GM18868 (cell line): Measurements from ENCODE around the gene NOS3.

Source experiments
- ATAC-seq: cut with Tn5 transposase; IDR thresholded peaks from one replicate; pipeline ENCODE4 v1.9.1; 2021; ENCODE audit warnings: mild to moderate bottlenecking, moderate library complexity; ENCODE audit not compliant: unreplicated experiment

NOS3 gene

DNA sequence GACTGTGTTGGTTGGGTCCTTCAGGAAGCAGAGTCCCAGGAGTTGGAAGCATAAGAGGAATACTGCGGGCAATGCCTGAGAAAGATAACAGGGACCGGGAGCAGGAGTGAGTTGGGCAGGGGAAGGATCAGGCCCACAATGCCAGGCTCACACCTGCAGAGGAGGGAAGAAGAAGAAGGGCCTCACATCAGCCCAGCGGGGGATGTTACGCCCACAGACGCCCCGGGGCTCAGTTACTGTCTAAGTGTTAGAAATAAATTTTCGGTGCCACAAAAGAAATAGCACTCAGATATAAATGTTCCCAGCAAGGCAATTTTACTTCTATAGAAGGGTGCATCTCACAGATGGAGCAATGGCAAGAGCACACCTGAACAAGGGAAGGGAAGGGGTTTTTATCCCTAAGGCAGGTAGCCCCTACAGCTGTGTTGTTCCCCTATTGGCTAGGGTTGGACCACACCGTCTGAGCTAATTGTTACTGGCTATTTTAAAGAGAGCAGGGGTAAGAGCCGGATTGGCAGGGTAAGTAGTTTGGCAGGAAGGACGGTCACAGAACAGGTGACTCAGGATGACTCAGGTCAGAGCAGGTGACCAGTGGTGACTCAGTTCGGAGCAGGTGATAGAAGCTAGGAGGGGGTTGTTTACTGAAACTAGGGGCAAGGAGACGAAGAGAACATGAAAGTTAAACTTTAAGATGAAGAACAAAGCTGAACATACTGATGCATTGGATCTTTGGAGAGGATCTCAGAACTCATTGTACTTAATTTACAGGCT, at the start of gene NOS3:
TSS of gene NOS3 (plus strand) at position 602 of the 771 bp plus-strand sequence. CDS start 2,787 bp downstream, outside the sequence.
- no peak for ATAC-seq

DNA sequence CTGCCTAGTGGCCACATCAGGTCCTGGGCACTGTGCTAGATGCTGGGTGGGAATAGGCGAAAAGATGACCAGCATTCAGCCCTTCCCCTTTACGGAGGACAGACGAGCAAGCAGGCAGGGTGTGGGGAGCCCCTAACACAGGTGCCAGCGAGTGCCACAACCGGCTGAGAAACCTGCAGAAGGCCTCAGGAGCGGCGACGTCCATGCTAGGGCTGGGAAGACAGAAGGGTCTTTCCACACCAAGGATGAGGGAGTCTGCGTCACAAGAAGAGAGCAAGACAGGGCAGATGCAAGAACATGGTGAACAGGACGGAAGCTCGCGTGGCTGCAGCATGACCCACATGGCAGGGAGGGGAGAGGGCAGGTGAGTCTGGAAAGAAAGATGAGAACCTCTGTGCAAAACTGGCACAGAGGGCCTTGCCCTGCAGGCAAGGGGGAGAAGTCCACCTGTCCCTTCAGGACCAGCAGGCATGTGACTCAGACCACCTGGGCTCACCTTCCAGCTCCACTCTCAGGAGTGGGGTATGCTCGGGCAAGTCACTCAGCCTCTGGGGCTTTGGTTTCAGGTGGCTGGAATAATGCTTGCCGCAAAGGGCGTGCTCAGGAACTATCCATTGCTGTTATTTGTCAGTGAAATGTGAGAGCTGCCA, 49.3 kb upstream of the NOS3 start:
- no peak for ATAC-seq

DNA sequence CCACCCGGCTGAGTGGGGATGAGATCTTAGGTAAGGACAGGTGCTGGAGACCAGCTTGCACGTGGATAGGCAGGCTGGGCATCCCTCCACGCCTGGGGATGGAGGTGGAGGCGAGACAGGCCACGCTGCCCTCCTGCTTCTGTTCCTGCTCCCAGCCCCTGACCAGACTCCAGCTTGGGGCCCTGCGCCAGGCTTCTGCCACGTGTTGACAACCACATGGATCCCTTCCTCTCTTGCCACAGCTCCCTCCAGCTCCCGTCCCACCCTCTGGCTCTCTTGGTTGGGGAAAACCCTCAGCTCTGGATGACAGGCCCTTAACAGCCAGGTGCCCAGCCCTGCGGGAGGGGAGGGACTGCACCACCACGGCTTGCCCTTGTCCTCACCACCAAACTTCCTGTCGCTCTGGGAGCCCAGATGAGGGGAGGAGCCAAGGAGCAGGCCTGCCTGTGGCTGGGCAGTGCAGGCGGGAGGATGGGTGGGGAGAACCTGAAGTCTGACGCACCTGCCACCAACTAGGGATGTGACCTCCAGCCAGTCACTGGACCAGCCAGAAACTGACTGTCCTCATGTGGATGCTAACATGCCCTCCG, 48.7 kb upstream of the NOS3 start:
- no peak for ATAC-seq

DNA sequence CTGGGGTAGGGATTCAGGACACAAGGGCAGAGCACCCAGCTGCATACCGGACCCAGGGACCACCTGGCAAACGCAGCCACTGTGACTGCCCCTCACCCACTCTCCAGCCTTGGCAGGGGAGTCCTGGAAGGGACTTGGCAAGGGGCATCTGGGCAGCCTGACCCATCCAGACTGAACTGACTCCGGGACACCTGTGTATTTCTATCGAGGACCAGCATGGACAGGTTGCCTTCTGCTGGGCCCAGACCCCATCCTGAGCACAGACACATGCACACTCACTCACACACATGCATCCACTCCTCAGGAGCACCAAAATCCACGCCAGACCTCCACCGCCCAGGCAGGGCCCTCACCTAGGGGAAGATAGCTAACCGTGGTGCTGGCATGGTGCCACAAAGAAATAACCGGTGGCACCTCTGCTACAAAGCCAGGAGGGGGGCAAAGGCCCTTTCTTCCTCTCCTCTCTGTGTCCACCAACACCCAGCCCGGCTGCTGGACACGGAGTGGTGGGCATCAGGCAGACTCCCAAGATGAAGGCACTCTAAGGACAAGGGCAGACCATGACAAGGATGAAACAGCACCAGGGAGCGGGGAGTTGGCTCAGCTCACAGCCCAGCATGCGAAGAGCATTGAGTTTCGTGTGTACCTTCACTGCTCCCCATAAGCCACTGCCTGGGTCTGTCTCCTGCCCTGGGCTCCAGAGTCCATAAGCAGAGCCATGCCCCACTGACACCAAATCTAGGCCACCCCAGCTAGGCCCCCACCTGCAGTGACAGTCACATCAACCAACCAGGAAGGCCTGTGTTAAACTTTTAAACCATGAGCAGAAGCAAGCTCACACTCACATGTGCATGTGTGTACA, 48.0 kb upstream of the NOS3 start:
- ATAC-seq = no peak

DNA sequence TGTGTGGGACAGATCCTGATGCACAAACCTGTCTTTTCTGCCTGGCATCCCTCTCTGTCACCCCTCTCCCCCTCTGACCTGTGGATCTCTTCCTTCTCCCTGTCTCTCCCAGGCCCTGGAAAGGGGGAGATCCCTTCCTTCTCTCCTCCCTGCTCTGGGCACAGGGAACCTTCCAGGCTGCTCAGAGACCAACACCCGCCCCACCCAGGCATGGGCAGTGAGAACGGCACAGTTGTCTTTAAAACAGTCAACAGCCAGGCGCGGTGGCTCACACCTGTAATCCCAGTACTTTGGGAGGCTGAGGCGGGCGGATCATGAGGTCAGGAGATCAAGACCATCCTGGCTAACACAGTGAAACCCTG, 47.4 kb upstream of the NOS3 start:
- ATAC-seq = no peak

DNA sequence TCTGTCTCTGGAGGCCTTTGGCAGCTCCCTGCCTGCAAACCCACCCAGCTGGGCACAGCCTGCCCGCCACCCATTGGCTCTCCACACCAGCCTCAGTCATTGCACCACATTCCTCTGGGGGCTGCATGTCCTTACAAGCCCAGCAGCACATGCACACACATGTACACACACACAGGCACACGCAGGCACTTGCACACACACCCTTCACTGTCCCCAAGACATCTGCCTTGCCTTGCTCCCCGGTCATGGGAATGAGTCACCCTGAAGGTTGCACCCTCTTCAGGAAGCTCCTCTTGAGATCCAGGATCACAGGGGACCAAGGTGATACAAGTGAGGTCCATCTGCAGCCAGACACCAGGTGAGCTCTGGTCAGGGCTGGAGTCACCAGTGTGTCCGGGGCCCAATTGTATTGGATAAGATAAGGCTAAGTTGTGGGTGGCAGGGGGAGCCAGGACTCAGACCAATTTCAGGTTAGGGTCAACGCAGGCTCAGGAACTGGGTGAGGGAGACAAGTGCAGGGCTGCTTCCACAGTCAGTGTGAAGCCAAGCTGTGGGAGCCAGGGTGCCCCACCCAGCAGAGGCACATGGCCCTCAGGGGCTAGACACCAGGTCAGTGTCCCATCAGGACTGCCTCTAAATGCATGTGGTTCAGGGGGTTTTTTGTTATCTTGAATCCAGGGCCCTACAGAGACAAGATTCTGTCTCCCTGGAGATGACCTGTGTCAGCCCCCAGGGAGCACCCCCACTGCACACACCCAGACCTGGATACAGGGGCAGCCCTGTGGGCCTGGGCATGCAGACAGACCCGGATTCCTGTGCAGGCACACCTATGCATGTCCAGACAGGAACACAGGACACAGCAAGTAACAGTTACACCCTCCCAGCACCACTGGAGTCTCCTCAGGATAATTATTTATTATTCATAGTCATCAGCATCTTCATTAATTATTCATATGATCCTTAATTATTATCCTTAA, 46.5 kb upstream of the NOS3 start:
- ATAC-seq = no peak

DNA sequence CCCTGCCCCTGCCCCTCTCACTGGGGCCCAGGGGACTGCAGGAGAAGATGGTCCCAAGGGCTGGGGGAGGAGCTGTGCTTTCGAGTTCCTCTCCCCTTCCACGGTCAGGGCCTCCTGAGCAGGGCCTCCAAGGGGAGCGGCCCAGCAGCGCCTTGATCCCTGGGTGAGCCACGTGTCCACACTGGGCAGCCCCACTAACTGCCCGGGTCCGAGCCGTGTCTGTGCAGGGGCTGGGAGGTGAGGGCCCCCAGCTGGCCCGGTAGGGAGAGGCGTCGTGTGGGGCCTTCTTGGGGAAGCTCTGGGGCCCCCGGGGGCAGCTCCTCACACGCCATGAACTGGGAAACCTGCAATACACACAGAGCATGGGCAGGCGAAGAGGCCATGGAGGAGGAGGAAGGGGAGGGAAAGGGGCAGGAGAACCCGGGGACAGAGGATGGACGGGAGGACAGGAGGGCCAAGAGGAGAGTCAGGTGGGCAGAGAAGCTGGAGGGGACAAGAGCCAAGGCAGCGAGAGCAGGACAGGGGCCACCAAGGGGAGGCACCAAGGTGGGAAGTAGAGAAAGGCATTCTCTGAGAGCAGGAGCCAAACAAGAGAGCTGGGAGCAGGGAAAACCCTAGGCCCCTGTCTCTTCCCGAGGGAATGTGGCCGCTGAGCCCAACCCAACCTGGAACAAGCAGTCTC, 45.5 kb upstream of the NOS3 start:
- ATAC-seq = no peak

DNA sequence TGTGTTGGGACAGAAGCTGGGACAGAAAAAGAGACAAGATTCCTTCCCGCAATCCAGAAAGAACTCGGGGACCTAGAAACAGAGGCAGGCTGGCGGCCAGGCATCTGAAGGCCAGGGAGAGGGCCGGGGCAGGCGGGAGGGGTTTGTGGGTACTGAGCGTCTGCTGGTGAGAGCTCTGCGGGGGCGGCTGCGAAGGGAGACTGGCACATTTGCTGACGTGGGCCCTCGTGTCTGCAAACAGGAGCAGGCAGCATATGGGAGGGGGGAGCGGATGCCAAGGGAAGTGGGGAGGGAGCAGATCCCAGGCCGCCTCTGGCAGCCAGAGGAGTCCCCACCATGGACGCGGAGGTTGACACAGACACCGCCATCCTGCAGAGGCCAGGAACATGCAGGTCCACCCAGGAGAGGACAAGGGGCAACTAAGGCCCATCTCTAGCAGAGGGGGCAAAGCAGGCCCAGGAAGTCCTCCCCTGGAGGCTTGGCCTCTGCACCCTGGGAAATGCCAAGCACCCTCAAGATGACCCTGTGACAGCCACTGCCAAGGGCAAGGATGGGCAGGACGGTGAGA, 44.9 kb upstream of the NOS3 start:
- ATAC-seq = no peak

DNA sequence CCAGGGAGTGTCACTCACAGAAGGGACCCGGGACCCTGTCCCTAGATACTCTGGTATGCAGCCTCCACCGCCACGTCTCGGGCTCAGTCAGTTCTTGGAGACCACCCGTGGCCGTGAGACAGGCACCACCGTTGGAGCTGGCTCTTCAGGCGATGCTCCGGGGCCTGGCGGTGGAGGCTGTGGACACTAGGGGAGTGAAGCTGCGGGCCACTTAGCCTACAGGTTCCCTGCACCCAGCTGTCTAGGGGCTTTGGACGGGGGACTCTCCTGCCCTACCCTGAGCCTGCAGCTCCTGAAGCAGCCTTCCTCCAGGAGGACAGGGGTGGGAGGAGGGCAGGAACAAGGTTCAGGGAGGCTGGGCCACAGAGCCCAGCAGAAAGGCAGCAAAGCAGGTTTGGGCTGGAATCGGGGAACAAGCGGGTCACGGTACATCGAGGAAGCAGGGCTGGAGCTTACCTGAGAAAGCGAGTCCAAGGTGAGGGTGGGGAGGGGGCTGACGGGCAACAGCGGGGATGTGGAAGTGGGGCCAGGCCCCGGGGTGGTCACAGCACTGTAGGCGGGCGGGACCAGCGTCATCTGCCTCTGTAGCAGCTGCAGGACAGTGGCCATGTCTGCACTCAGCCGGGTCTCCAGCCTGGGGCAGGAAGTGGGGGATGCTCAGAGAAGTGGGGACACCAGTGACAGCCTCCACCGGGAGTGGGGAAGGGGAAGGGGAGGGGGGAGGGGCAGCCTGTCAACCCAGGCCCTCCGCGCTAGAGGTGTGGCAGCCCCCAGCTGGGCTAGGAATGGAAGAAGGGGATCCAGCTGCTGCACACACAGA, 44.2 kb upstream of the NOS3 start:
- ATAC-seq = no peak

DNA sequence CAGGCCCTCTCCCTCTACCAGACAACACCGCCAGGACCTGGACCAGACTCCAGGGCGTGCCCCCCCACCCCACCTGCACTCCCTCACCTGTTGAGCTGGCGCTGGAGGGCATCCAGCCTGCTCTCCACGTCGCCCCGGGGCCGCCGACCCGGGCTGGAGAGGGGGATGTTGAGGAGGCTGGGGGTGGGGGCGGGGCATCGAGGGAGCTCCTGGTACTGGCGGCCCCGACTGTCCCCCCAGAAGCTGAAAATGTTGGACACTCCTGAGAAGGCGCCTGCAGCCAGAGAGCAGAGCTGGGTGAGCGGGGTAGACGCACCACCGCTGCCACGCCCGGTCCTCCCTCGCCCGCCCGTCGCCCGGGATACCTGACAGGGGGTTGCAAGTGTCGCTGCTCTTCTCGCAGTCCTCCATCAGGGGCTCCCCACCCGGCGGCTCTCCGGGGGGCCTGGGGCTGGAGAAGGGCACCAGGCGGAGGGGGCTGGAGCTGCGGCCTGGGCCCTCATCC, 43.5 kb upstream of the NOS3 start:
- ATAC-seq = no peak

DNA sequence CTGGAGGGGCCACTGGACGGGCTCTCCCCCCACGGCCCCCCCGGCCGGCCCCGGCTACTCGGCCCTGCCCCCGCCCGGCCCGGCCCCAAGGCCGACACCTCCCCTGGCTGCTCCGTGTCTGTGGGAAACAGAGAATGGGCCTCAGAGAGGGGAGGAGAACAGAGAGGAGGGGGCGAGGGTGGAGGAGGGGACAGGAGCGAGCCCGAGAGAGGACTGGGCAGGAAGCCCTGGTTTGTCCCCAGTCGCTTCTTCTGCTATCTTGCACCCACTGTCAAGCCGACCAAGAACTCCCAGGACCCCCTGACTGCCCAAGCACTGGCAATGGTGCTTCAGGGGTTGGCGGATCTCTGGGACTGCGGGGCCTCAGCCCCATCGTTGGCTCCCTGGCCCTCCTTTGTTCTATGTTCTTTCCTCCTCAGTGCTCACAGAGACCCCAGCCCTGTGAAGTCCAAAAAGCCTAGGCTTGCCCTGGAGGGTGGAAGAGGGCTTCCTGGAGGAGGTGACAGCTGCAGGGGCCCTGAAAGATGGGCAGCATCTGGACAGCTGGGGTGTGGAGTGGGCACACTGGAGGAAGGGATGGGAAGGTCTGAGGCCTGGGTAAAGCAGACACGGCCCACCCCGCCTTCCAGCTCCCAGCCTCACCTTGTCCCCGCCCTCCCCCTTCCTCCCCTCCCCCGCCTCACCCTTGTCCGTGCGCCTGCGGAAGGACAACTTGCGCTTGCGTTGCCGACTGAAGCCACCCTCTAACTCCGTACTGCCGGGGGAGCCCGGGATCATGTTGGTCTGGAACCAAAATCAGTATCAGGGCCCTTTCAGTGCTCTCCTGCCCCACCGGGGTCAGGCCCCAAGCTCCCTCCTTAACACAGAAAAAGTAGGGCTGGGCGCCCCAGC, 42.8 kb upstream of the NOS3 start:
- no peak for ATAC-seq

DNA sequence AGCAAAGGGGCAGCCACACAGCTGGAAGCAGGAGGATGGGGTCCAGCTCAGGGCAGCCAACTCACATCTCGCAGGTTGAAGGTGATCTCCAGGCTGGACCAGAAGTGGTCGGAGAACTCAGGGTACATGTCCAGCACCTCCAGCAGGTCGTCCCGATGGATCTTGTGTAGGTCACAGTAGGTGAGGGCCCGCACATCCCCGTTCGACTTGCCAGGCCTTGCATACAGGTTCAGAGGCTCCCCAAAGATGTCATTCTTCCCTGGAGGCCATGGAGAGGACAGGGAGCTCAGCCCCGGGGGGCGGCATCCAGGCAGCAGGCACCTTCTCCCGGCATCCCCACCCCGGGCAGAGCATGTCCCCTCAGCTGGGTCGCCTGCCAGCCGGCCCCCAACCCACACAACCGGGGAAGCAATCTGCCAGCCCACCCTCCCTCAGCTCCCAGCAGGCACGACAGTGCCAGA, 42.0 kb upstream of the NOS3 start:
- ATAC-seq = no peak

DNA sequence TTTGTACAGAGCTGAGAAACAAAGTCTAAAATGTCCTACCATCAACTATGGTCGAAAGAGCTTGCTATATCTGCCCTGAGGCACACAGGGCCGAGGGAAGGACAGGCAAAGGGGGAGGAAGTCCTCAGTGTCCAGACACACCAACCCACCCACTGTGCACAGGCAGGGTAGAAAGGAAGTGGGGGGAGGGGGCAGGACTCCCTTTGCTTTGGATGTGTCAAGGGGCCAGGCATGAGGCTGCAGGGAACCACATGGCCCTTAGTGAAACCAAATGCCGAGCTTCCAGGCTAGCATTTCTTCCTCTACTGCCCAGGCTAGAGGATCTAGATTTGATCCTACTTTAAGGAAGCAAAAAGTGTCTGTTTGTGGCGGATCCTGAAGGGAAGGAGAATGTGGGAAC, 41.3 kb upstream of the NOS3 start:
- no peak for ATAC-seq

DNA sequence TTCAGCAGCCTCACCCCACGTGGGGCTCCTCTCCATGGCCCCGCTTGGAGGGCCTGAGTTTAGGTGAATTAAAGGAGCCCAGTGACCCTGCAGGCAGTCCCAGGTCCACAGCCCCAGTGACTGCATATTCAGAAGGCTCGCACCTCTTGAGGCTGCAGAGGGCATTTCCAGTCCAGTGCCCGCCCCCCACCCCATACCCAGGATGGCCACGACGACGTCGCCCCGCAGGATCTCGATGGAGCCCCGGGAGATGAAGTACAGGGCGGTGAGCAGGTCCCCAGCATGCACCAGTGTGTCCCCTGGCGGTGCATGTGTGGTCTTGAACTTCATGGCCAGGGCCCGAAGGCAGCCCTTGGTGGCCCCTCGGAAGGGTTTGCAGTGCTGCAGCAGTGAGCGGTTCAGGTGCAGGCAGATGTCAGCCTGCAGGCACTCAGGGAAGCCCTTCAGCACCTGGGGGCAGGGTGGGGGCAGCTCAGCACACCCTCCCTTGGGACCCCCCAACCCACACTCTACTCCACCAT, 40.8 kb upstream of the NOS3 start:
- no peak for ATAC-seq

DNA sequence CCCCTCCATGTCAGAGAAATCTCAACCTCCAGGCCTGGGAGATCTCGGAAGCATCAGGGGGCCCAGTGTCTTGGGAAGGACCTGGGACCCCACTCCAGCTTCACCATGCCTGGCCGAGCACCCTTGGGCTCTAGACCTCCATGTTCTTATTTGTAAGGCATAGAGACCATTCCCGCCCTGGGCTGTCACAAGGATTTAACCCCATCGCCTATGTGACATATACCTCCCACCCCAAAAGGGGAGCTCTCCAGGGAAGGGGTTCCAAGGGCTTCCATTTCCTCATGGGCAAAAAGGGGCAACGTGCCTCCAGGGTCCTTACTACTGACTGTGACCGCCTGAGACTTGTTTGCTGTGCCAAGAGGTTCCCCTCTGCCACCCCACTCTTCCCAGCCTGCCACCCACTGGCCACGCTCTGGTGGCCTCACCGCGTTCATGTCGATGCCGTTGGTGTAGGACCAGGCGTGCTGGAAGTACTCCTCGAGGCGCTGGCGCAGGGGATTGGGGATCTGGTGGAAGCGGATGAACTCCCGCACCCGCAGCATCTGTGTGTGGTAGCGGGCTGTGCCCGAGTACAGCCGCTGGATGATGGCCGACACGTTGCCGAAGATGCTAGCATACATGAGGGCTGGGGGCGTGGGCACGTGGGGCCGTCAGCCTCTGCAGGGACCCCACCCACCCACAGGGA, 40.2 kb upstream of the NOS3 start:
- ATAC-seq = no peak

DNA sequence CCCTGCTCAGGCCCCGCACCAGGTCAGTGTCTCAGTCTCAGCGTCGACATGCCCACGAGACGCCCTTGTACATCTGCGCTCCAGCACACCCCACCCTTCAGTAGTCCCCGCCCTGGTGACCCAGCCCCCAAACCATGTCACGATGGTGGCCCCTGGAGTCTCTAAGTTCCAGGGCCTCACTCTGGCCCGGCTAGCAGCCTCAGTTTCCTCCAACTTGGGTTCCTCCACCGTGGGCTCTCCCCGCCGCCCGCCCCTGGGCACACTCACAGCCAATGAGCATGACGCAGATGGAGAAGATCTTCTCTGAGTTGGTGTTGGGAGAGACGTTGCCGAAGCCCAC, 39.7 kb upstream of the NOS3 start:
- ATAC-seq = no peak
